ENCODE results near the gene STBD1.

STBD1 gene

GRCh38 chr4:76292730-76293129, 13.8 kb upstream of the STBD1 start:
- no peak overlapping the region for H2BK15ac ChIP-seq (replicated peaks; ENCODE audit: low read depth)
- H3K4me1 ChIP-seq (ENCODE audit: control insufficient read depth, low read depth, low read length): no peaks in the 10 kb centered on the region
- no peak overlapping the region for H2BK120ac ChIP-seq (ENCODE audit: low read depth, low read length)
- no peak overlapping the region for H3K27ac ChIP-seq (ENCODE audit: low read depth, low read length)
- no peaks in the 10 kb centered on the region for H3K79me1 ChIP-seq (ENCODE audit: low read length)
- no peak overlapping the region for H3K23ac ChIP-seq (ENCODE audit: low read length)
- H3K56ac ChIP-seq (ENCODE audit: low read length): no peak overlapping the region
- H3K79me2 ChIP-seq (ENCODE audit: control insufficient read depth, insufficient read depth, low read length): no peaks in the 10 kb centered on the region
- H3K4ac ChIP-seq (ENCODE audit: low read depth, low read length): no peak overlapping the region
- H3K4me3 ChIP-seq (ENCODE audit: low read length): no peak overlapping the region
- no peaks in the 10 kb centered on the region for H3K27me3 ChIP-seq (ENCODE audit: insufficient read depth, low read length, poor library complexity)
- H3K36me3 ChIP-seq (ENCODE audit: control insufficient read depth, insufficient read depth, low read length): no peaks in the 10 kb centered on the region
- no peak overlapping the region for H3K4me2 ChIP-seq (ENCODE audit: low read length)
- no peak overlapping the region for H3K18ac ChIP-seq (ENCODE audit: low read length)
- no peak overlapping the region for H4K5ac ChIP-seq (ENCODE audit: low read length)
- no peak overlapping the region for H3K9ac ChIP-seq (ENCODE audit: low read length)
- H2BK5ac ChIP-seq (ENCODE audit: low read length): no peak overlapping the region
- DNase-seq: no peak
- no CpG with 5 or more reads among the region's 3 CpGs for WGBS (ENCODE audit: extremely low coverage, insufficient coverage, low lambda C conversion rate)
- no peak overlapping the region for H2AK5ac ChIP-seq (ENCODE audit: low read length)
- H4K8ac ChIP-seq (ENCODE audit: low read depth, low read length): no peak overlapping the region

- Histone ChIP-seq H3K23ac (ENCODE audit: low read length) (no peak overlapping the region), H2BK15ac (replicated peaks; ENCODE audit: low read depth) (no peak overlapping the region), H2AK5ac (ENCODE audit: low read length) (no peak overlapping the region), H3K79me2 (ENCODE audit: control insufficient read depth, insufficient read depth, low read length) (no peaks in the 10 kb centered on the region), H3K4ac (ENCODE audit: low read depth, low read length) (no peak overlapping the region), H3K27ac (ENCODE audit: low read depth, low read length) (no peak overlapping the region), H4K8ac (ENCODE audit: low read depth, low read length) (no peak overlapping the region), H3K4me3 (ENCODE audit: low read length) (no peak overlapping the region), H3K79me1 (ENCODE audit: low read length) (no peaks in the 10 kb centered on the region), H2BK5ac (ENCODE audit: low read length) (no peak overlapping the region), H3K18ac (ENCODE audit: low read length) (no peak overlapping the region), H3K4me1 (ENCODE audit: control insufficient read depth, low read depth, low read length) (no peaks in the 10 kb centered on the region), H3K27me3 (ENCODE audit: insufficient read depth, low read length, poor library complexity) (no peaks in the 10 kb centered on the region), H3K4me2 (ENCODE audit: low read length) (no peak overlapping the region), H4K5ac (ENCODE audit: low read length) (no peak overlapping the region), H2BK120ac (ENCODE audit: low read depth, low read length) (no peak overlapping the region), H3K9ac (ENCODE audit: low read length) (no peak overlapping the region), H3K36me3 (ENCODE audit: control insufficient read depth, insufficient read depth, low read length) (no peaks in the 10 kb centered on the region), H3K56ac (ENCODE audit: low read length) (no peak overlapping the region)
- no CpG with 5 or more reads among the region's 2 CpGs for WGBS (ENCODE audit: extremely low coverage, insufficient coverage, low lambda C conversion rate)
- DNase-seq: no peak
Observed at GRCh38 chr4:76293772-76294171, 12.8 kb upstream of the STBD1 start.

GRCh38 chr4:76296286-76296820, 10.2 kb upstream of the STBD1 start:
- Histone ChIP-seq H3K79me2 (ENCODE audit: control insufficient read depth, insufficient read depth, low read length) (no peaks in the 10 kb centered on the region), H2AK5ac (ENCODE audit: low read length) (no peak overlapping the region), H3K27me3 (ENCODE audit: insufficient read depth, low read length, poor library complexity) (no peaks in the 10 kb centered on the region), H4K8ac (ENCODE audit: low read depth, low read length) (no peak overlapping the region), H3K23ac (ENCODE audit: low read length) (no peak overlapping the region), H4K5ac (ENCODE audit: low read length) (no peak overlapping the region), H3K56ac (ENCODE audit: low read length) (no peak overlapping the region), H3K4me2 (ENCODE audit: low read length) (no peak overlapping the region), H3K4me3 (ENCODE audit: low read length) (no peak overlapping the region), H3K18ac (ENCODE audit: low read length) (no peak overlapping the region), H3K9ac (ENCODE audit: low read length) (no peak overlapping the region), H3K4ac (ENCODE audit: low read depth, low read length) (no peak overlapping the region), H3K36me3 (ENCODE audit: control insufficient read depth, insufficient read depth, low read length) (no peaks in the 10 kb centered on the region), H3K4me1 (ENCODE audit: control insufficient read depth, low read depth, low read length) (no peaks in the 10 kb centered on the region), H2BK15ac (replicated peaks; ENCODE audit: low read depth) (no peak overlapping the region), H2BK5ac (ENCODE audit: low read length) (no peak overlapping the region), H3K27ac (ENCODE audit: low read depth, low read length) (no peak overlapping the region), H2BK120ac (ENCODE audit: low read depth, low read length) (no peak overlapping the region), H3K79me1 (ENCODE audit: low read length) (no peaks in the 10 kb centered on the region)
- no peak for DNase-seq
- WGBS (ENCODE audit: extremely low coverage, insufficient coverage, low lambda C conversion rate): no CpG with 5 or more reads among the region's 3 CpGs

- no peak overlapping the region for H3K4me3 ChIP-seq (ENCODE audit: low read length)
- no peak for DNase-seq
- no peaks in the 10 kb centered on the region for H3K36me3 ChIP-seq (ENCODE audit: control insufficient read depth, insufficient read depth, low read length)
- no peak overlapping the region for H3K18ac ChIP-seq (ENCODE audit: low read length)
- H3K4me1 ChIP-seq (ENCODE audit: control insufficient read depth, low read depth, low read length): no peaks in the 10 kb centered on the region
- no peak overlapping the region for H3K56ac ChIP-seq (ENCODE audit: low read length)
- H2BK15ac ChIP-seq (replicated peaks; ENCODE audit: low read depth): no peak overlapping the region
- no peak overlapping the region for H3K4ac ChIP-seq (ENCODE audit: low read depth, low read length)
- no peak overlapping the region for H3K4me2 ChIP-seq (ENCODE audit: low read length)
- no peaks in the 10 kb centered on the region for H3K27me3 ChIP-seq (ENCODE audit: insufficient read depth, low read length, poor library complexity)
- H2BK120ac ChIP-seq (ENCODE audit: low read depth, low read length): no peak overlapping the region
- no peak overlapping the region for H3K23ac ChIP-seq (ENCODE audit: low read length)
- H4K8ac ChIP-seq (ENCODE audit: low read depth, low read length): no peak overlapping the region
- H3K79me2 ChIP-seq (ENCODE audit: control insufficient read depth, insufficient read depth, low read length): no peaks in the 10 kb centered on the region
- H2BK5ac ChIP-seq (ENCODE audit: low read length): no peak overlapping the region
- no peak overlapping the region for H3K27ac ChIP-seq (ENCODE audit: low read depth, low read length)
- no peak overlapping the region for H2AK5ac ChIP-seq (ENCODE audit: low read length)
- no peak overlapping the region for H3K9ac ChIP-seq (ENCODE audit: low read length)
- H4K5ac ChIP-seq (ENCODE audit: low read length): no peak overlapping the region
- no peaks in the 10 kb centered on the region for H3K79me1 ChIP-seq (ENCODE audit: low read length)
Observed at GRCh38 chr4:76298227-76298626, 8.3 kb upstream of the STBD1 start.

- no CpG with 5 or more reads among the region's 4 CpGs for WGBS (ENCODE audit: extremely low coverage, insufficient coverage, low lambda C conversion rate)
- Histone ChIP-seq H3K79me1 (ENCODE audit: low read length) (no peaks in the 10 kb centered on the region), H2AK5ac (ENCODE audit: low read length) (no peak overlapping the region), H2BK5ac (ENCODE audit: low read length) (no peak overlapping the region), H3K4ac (ENCODE audit: low read depth, low read length) (no peak overlapping the region), H3K4me2 (ENCODE audit: low read length) (no peak overlapping the region), H3K4me3 (ENCODE audit: low read length) (no peak overlapping the region), H3K27ac (ENCODE audit: low read depth, low read length) (no peak overlapping the region), H2BK120ac (ENCODE audit: low read depth, low read length) (no peak overlapping the region), H3K56ac (ENCODE audit: low read length) (no peak overlapping the region), H2BK15ac (replicated peaks; ENCODE audit: low read depth) (no peak overlapping the region), H3K4me1 (ENCODE audit: control insufficient read depth, low read depth, low read length) (no peaks in the 10 kb centered on the region), H3K79me2 (ENCODE audit: control insufficient read depth, insufficient read depth, low read length) (no peaks in the 10 kb centered on the region), H3K27me3 (ENCODE audit: insufficient read depth, low read length, poor library complexity) (no peaks in the 10 kb centered on the region), H3K23ac (ENCODE audit: low read length) (no peak overlapping the region), H4K5ac (ENCODE audit: low read length) (no peak overlapping the region), H4K8ac (ENCODE audit: low read depth, low read length) (no peak overlapping the region), H3K9ac (ENCODE audit: low read length) (no peak overlapping the region), H3K18ac (ENCODE audit: low read length) (no peak overlapping the region), H3K36me3 (ENCODE audit: control insufficient read depth, insufficient read depth, low read length) (no peaks in the 10 kb centered on the region)
- DNase-seq: no peak
Observed at GRCh38 chr4:76300012-76300411, 6.5 kb upstream of the STBD1 start.

GRCh38 chr4:76301068-76301774, 5.3 kb upstream of the STBD1 start:
- H3K4me3 ChIP-seq (ENCODE audit: low read length): no peak overlapping the region
- no peak overlapping the region for H3K27ac ChIP-seq (ENCODE audit: low read depth, low read length)
- H2BK120ac ChIP-seq (ENCODE audit: low read depth, low read length): no peak overlapping the region
- H3K23ac ChIP-seq (ENCODE audit: low read length): no peak overlapping the region
- H2BK15ac ChIP-seq (replicated peaks; ENCODE audit: low read depth): no peak overlapping the region
- H3K9ac ChIP-seq (ENCODE audit: low read length): no peak overlapping the region
- H2AK5ac ChIP-seq (ENCODE audit: low read length): no peak overlapping the region
- H2BK5ac ChIP-seq (ENCODE audit: low read length): no peak overlapping the region
- no peaks in the 10 kb centered on the region for H3K36me3 ChIP-seq (ENCODE audit: control insufficient read depth, insufficient read depth, low read length)
- DNase-seq: peak; percentile 19
- no peaks in the 10 kb centered on the region for H3K79me2 ChIP-seq (ENCODE audit: control insufficient read depth, insufficient read depth, low read length)
- no peak overlapping the region for H4K5ac ChIP-seq (ENCODE audit: low read length)
- H3K4ac ChIP-seq (ENCODE audit: low read depth, low read length): no peak overlapping the region
- no peaks in the 10 kb centered on the region for H3K79me1 ChIP-seq (ENCODE audit: low read length)
- H3K18ac ChIP-seq (ENCODE audit: low read length): no peak overlapping the region
- no peak overlapping the region for H4K8ac ChIP-seq (ENCODE audit: low read depth, low read length)
- H3K27me3 ChIP-seq (ENCODE audit: insufficient read depth, low read length, poor library complexity): peaks cover 4% of the 10 kb centered on the region
- no peak overlapping the region for H3K56ac ChIP-seq (ENCODE audit: low read length)
- no CpG with 5 or more reads among the region's 4 CpGs for WGBS (ENCODE audit: extremely low coverage, insufficient coverage, low lambda C conversion rate)
- H3K4me1 ChIP-seq (ENCODE audit: control insufficient read depth, low read depth, low read length): no peaks in the 10 kb centered on the region
- no peak overlapping the region for H3K4me2 ChIP-seq (ENCODE audit: low read length)

Measured in mesendoderm (in vitro differentiated cells).